BJ (cell line): ENCODE results near the gene GPD2. TPM values are rescaled to one million over a fixed set of nuclear protein-coding genes. Genes with fewer than 3 reads are reported as not detected.

Experiments used
- CTCF ChIA-PET: fragments of 350-600 bp; formaldehyde crosslinking; extraction: SDS; loops from one replicate; lab custom pipeline; 2021; ENCODE audit warnings: antibody characterized with exemption, inconsistent platforms; lab: Yijun Ruan, JAX
- POLR2A ChIA-PET: fragments of 300-600 bp; sonication (Branson Sonifier 250); formaldehyde crosslinking; extraction: SDS; loops from one replicate; lab custom pipeline; 2021; ENCODE audit warnings: antibody characterized with exemption; lab: Charles Lee
- DNase-seq: peaks from one replicate; pipeline ENCODE4 v3.0.0-alpha.2; 2011; ENCODE audit warnings: low read depth
- H3K27me3 ChIP-seq: 2 replicates; pipeline ENCODE4 v1.6.0; 2011; ENCODE audit warnings: low read length; ENCODE audit not compliant: control insufficient read depth, insufficient read depth
- H3K36me3 ChIP-seq: 2 replicates; pipeline ENCODE4 v1.5.1; 2011; ENCODE audit warnings: low read length; ENCODE audit not compliant: control insufficient read depth, insufficient read depth
- H3K4me3 ChIP-seq: 2 replicates; pipeline ENCODE4 v1.5.1; 2011; ENCODE audit warnings: low read depth, mild to moderate bottlenecking, control low read depth, low read length
- CTCF ChIP-seq: IDR thresholded peaks from 2 replicates; pipeline ENCODE4 v1.5.1; 2011; ENCODE audit warnings: low read depth, mild to moderate bottlenecking, control low read depth, inconsistent platforms, low read length, moderate library complexity; ENCODE audit not compliant: insufficient read depth
- polyA plus RNA-seq: library from polyadenylated mRNA; depleted of rRNA; stranded (reverse); fragments of >200 nt; gene quantifications from 2 replicates; pipeline ENCODE4 v1.2.3, GENCODE V29; 2011

GPD2 gene
- polyA plus RNA-seq, 1 experiment, result 13.5 TPM

- CTCF ChIA-PET, result no interaction called here
- TF ChIP-seq CTCF, result no peak
- H3K4me3 ChIP-seq, result no peak overlapping the region
- POLR2A ChIA-PET, result no interaction called here
- DNase-seq, result no peak
- no peaks in the 10 kb centered on the region for H3K36me3 ChIP-seq
- H3K27me3 ChIP-seq, result no peaks in the 10 kb centered on the region
Observed at GRCh38 chr2:156548413-156548812, 112.2 kb downstream of the GPD2 start.

GRCh38 chr2:156553714-156554442 is 117.7 kb downstream of the GPD2 start:
- DNase-seq, result no peak
- POLR2A ChIA-PET, result interaction anchor here (0.6 kb wide), 1 partner anchor 64 kb away, joined by 12 read pairs; no protein-coding TSS in a partner anchor
- CTCF ChIA-PET, result interaction anchor here (1.1 kb wide), 1 partner anchor 8 kb away, joined by 3 read pairs; no protein-coding TSS in a partner anchor
- TF ChIP-seq CTCF, result no peak
- H3K4me3 ChIP-seq, result no peak overlapping the region
- H3K36me3 ChIP-seq, result no peaks in the 10 kb centered on the region
- no peaks in the 10 kb centered on the region for H3K27me3 ChIP-seq

GRCh38 chr2:156561326-156561725 is 125.1 kb downstream of the GPD2 start:
- H3K4me3 ChIP-seq, result no peak overlapping the region
- ChIA-PET CTCF (interaction anchor here (0.9 to 1.8 kb wide), 2 partner anchors 159 to 160 kb away, joined by 3 read pairs; no protein-coding TSS in a partner anchor), POLR2A (no interaction called here)
- no peaks in the 10 kb centered on the region for H3K27me3 ChIP-seq
- H3K36me3 ChIP-seq, result no peaks in the 10 kb centered on the region
- no peak for DNase-seq
- no peak for TF ChIP-seq CTCF

- no peak for DNase-seq
- Histone ChIP-seq H3K36me3 (no peaks in the 10 kb centered on the region), H3K27me3 (no peaks in the 10 kb centered on the region), H3K4me3 (no peak overlapping the region)
- no peak for TF ChIP-seq CTCF
- POLR2A ChIA-PET, result no interaction called here
- CTCF ChIA-PET, result interaction anchor here (0.9 kb wide), 1 partner anchor 161 kb away, joined by 3 read pairs; no protein-coding TSS in a partner anchor
Observed at GRCh38 chr2:156562124-156562523, 125.9 kb downstream of the GPD2 start.

- CTCF ChIA-PET, result no interaction called here
- POLR2A ChIA-PET, result no interaction called here
Observed at GRCh38 chr2:156563994-156564753, 128.0 kb downstream of the GPD2 start.

More at GRCh38 chr2:156563994-156564753, 128.0 kb downstream of the GPD2 start:
- DNase-seq, result no peak
- no peaks in the 10 kb centered on the region for H3K36me3 ChIP-seq
- H3K27me3 ChIP-seq, result no peaks in the 10 kb centered on the region
- H3K4me3 ChIP-seq, result no peak overlapping the region
- TF ChIP-seq CTCF, result no peak
